Heart left ventricle (tissue), 16 donors: ENCODE results near the gene PLCB4. TPM values are rescaled to one million over a fixed set of nuclear protein-coding genes. Genes with fewer than 3 reads are reported as not detected.

Source experiments
- ATAC-seq, 4 donors: fragments of 200-7000 bp; cut with Tn5 transposase; one replicate each; pipeline ENCODE4 v1.9.1; 2020 to 2022; ENCODE audit warnings: moderate library complexity in 4 of 4, mild to moderate bottlenecking in 3 of 4, moderate number of reproducible peaks in 1 of 4
- DNase-seq, 5 donors: peaks; one replicate each; pipeline ENCODE4 v3.0.0-alpha.2; 2020
- H3K27ac ChIP-seq, 12 donors: fragments of 200-600 bp; sonication (generic) in 4 of 12; one replicate each; pipeline versions ENCODE4 v1.5.0 to v1.8.0; 2016 to 2022; ENCODE audit warnings: mild to moderate bottlenecking in 2 of 12
- H3K27me3 ChIP-seq, 9 donors: fragments of 200-600 bp; sonication (generic) in 2 of 9; one replicate each; pipeline versions ENCODE4 v1.5.1 to v1.8.0; 2016 to 2022; ENCODE audit warnings: mild to moderate bottlenecking in 3 of 9
- H3K36me3 ChIP-seq, 9 donors: fragments of 200-600 bp; sonication (generic) in 2 of 9; one replicate each; pipeline versions ENCODE4 v1.5.0 to v1.8.0; 2018 to 2022; ENCODE audit warnings: mild to moderate bottlenecking in 2 of 9
- H3K4me1 ChIP-seq, 12 donors: fragments of 200-600 bp; sonication (generic) in 4 of 12; one replicate each; pipeline versions ENCODE4 v1.5.0 to v1.8.0; 2016 to 2022; ENCODE audit warnings: mild to moderate bottlenecking in 3 of 12
- H3K4me3 ChIP-seq, 12 donors: fragments of 200-600 bp; sonication (generic) in 4 of 12; one replicate each; pipeline versions ENCODE4 v1.5.0 to v1.8.0; 2017 to 2022; ENCODE audit warnings: mild to moderate bottlenecking in 9 of 12, moderate library complexity in 4 of 12
- H3K9me3 ChIP-seq, 12 donors: fragments of 200-600 bp; sonication (generic) in 4 of 12; one replicate each; pipeline versions ENCODE4 v1.5.0 to v1.8.0; 2016 to 2022; ENCODE audit warnings: mild to moderate bottlenecking in 1 of 12
- POLR2A ChIP-seq, 2 donors: fragments of 450-650 bp; IDR thresholded peaks; one replicate each; pipeline ENCODE4 v1.6.1; 2017; ENCODE audit warnings: antibody characterized with exemption in 2 of 2, mild to moderate bottlenecking in 2 of 2, moderate library complexity in 2 of 2
- WGBS, 4 donors: extraction: QIAGEN DNeasy Blood & Tissue Kit in 2 of 4; methylation state at CpG; one replicate each; pipeline versions ENCODE4 v1.1.5 to v1.1.7; 2013 to 2018; 5-methylcytosine and 5-hydroxymethylcytosine counted together
- intact Hi-C, 10 donors: fragments of 100-400 bp; cut with DNase I; formaldehyde crosslinking; loops; one replicate each; pipeline versions ENCODE4 v1.11.1 to v1.14.2; 2022
- polyA plus RNA-seq, 2 donors: library from polyadenylated mRNA; stranded (reverse); fragments of 200-250 nt; gene quantifications; one replicate each; pipeline ENCODE4 v1.2.3, GENCODE V29; 2013
- total RNA-seq, 9 donors: library from RNA; depleted of rRNA in 2 of 9; stranded (reverse); fragments of >200 nt in 2 of 9; fragmentation: NEBNext Ultra II Directional in 3 of 9; extraction: Animal tissue kit (Norgen Biotek cat#: 25700) in 3 of 9; gene quantifications; one replicate each; pipeline versions ENCODE4 v1.1.0 to v1.2.4, GENCODE V29; 2016 to 2023
- TF ChIP-seq, protein P1 (sequence below), 12 donors: fragments of 200-600 bp; sonication (generic) in 4 of 12; IDR thresholded peaks; one replicate each; pipeline versions ENCODE4 v1.5.0 to v1.8.0; 2018 to 2022; ENCODE audit warnings: antibody characterized with exemption in 12 of 12, mild to moderate bottlenecking in 5 of 12
- donor health status: ischemic (EF 13 %, LVEDD 7.1; RV severe dilation, severe dysfunction).
- donor health status: healthy with polysubstance abuse.
- donor health status: DM: no; HTN: yes; CAD: no.
- donor health status: DM: no; HTN: no; CAD: no.
- donor health status: ischemic (EF 25% LVEDD 6.9; RV normal size, moderate dysfunction).
- donor health status: ischemic (EF 25% LVEDD 5.7; RV mildly dilated, moderate dysfunction).
- donor health status: healthy.
- donor health status: DM: yes; HTN: yes; CAD: no.
- donor health status: ischemic (EF 35%, LVEDD 5.7; RV mildly dilated, moderate dysfunction).
- donor health status: nonischemic (EF 11% LVEDD 7.7; RV severe dilation, severe dysfunction).
- donor health status: DM: yes; HTN: yes; CAD: no.
- donor health status: PGD.
- donor health status: ischemic (EF 29% LVEDD 5.4; RV normal size, mild dysfunction).
- donor health status: nonischemic (EF 23%, LVEDD 6.1; RV moderate dilation, normal function).

PLCB4 gene
- total and polyA plus RNA-seq, 11 donors, result 8.4 to 31.8 (median 18.5) TPM

DNA sequence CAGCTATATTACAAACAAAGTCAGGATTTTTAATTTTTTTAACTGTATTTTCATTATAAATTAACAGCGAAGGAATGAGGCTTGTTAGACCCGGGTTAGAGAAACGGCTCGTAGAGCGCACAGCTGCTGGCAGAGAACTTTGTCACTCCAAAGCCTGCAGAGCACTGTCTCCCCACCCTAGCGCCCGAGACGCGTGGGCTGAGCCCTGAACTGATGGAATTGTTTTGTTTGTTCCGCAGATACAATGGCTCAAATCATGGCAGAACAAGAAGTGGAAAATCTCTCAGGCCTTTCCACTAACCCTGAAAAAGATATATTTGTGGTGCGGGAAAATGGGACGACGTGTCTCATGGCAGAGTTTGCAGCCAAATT is 446.3 kb downstream of the PLCB4 start:
- H3K36me3 ChIP-seq, result no peaks in the 10 kb centered on the region
- H3K9me3 ChIP-seq, result no peaks in the 10 kb centered on the region
- DNase-seq (no peak), ATAC-seq (no peak)
- TF ChIP-seq, protein P1, sequence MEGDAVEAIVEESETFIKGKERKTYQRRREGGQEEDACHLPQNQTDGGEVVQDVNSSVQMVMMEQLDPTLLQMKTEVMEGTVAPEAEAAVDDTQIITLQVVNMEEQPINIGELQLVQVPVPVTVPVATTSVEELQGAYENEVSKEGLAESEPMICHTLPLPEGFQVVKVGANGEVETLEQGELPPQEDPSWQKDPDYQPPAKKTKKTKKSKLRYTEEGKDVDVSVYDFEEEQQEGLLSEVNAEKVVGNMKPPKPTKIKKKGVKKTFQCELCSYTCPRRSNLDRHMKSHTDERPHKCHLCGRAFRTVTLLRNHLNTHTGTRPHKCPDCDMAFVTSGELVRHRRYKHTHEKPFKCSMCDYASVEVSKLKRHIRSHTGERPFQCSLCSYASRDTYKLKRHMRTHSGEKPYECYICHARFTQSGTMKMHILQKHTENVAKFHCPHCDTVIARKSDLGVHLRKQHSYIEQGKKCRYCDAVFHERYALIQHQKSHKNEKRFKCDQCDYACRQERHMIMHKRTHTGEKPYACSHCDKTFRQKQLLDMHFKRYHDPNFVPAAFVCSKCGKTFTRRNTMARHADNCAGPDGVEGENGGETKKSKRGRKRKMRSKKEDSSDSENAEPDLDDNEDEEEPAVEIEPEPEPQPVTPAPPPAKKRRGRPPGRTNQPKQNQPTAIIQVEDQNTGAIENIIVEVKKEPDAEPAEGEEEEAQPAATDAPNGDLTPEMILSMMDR (IDR thresholded peaks at IDR 0.05), result no peak
- TF ChIP-seq POLR2A (IDR thresholded peaks at IDR 0.05), result no peak
- H3K27me3 ChIP-seq, result peaks cover 4 to 99% (median 49%) of the 10 kb centered on the region in 9 donors
- 4 to 9% (median 4%) methylated on average over 13 of the region's 13 CpGs for WGBS, 4 donors
- intact Hi-C loops, result no loop called here
- no peak overlapping the region for H3K27ac ChIP-seq
- H3K4me3 ChIP-seq, result peak overlapping the region in 8 of 12 donors; percentile 4 to 45 (median 40)
- H3K4me1 ChIP-seq, result peaks cover 0 to 30% (median 19%) of the 10 kb centered on the region in 12 donors

DNA sequence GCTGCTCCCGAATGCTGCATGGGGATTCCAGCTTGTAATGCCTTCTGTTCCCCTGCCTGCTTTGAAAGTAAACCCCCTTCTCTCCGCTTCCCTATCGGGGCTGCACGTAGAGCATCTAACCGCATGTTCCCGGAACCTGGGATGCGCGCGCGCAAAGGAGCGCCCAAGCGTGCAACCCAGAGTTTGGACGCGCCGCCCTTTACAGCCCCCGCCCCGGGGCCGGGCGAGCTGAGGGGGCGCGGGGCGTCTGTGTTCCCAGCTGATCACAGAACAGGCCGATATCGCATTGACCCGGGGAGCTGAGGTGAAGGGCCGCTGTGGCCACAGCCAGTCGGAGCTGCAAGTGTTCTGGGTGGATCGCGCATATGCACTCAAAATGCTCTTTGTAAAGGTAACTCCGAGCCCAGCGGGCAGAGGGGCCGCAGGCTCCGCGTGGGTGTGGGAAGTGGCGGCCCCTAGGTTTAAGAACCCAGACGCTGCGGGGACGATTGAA is 446.9 kb downstream of the PLCB4 start:
- Histone ChIP-seq H3K9me3 (no peaks in the 10 kb centered on the region), H3K27me3 (peaks cover 4 to 97% (median 45%) of the 10 kb centered on the region in 9 donors), H3K36me3 (no peaks in the 10 kb centered on the region), H3K4me1 (peaks cover 0 to 30% (median 19%) of the 10 kb centered on the region in 12 donors), H3K27ac (no peak overlapping the region), H3K4me3 (peak overlapping the region in 8 of 12 donors; percentile 21 to 45 (median 39))
- intact Hi-C loops, result no loop called here
- ATAC-seq (no peak), DNase-seq (no peak)
- 2 to 3% (median 2%) methylated on average over 13 to 38 of the region's 38 CpGs for WGBS, 4 donors
- TF ChIP-seq, protein P1 (IDR thresholded peaks at IDR 0.05), result no peak
- TF ChIP-seq POLR2A (IDR thresholded peaks at IDR 0.05), result no peak

DNA sequence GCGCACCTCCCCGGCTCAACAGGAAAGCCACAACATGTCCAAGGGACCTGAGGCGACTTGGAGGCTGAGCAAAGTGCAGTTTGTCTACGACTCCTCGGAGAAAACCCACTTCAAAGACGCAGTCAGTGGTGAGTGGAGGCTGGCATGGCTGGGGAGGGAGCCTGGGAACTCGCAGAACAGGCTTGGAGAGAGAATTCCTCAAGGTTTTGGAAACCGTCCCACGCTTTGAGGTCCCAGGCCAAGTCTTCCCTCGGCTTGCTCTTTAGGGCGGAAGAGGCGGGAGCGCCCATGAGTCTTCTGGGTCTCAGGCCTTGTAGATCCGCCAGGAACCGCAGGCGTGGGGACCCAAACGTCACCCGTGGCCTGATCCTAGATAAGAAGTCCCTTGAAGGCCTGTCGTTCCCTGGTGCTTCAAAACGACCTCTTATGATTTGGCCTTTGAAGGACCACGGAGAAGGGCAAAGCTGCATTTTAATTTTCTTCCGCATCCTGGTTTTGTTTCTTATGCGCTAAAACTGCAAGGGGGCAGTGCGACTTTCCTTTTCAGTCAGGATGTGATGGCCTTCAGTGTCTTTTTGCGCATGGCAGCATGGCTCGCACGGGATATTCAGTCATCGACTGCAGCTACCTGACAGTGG is 447.5 kb downstream of the PLCB4 start:
- Histone ChIP-seq H3K36me3 (no peaks in the 10 kb centered on the region), H3K4me3 (peak overlapping the region in 8 of 12 donors; percentile 21 to 45 (median 39)), H3K27ac (no peak overlapping the region), H3K27me3 (peaks cover 4 to 97% (median 45%) of the 10 kb centered on the region in 9 donors), H3K9me3 (no peaks in the 10 kb centered on the region), H3K4me1 (peaks cover 0 to 30% (median 19%) of the 10 kb centered on the region in 12 donors)
- TF ChIP-seq, protein P1 (IDR thresholded peaks at IDR 0.05), result no peak
- TF ChIP-seq POLR2A (IDR thresholded peaks at IDR 0.05), result no peak
- intact Hi-C loops, result no loop called here
- peak in 2 of 5 donors; percentile 32 to 38 for DNase-seq
- WGBS, 4 donors, result 1 to 6% (median 3%) methylated on average over 24 to 28 of the region's 28 CpGs
- peak in 1 of 4 donors; percentile 28 for ATAC-seq

DNA sequence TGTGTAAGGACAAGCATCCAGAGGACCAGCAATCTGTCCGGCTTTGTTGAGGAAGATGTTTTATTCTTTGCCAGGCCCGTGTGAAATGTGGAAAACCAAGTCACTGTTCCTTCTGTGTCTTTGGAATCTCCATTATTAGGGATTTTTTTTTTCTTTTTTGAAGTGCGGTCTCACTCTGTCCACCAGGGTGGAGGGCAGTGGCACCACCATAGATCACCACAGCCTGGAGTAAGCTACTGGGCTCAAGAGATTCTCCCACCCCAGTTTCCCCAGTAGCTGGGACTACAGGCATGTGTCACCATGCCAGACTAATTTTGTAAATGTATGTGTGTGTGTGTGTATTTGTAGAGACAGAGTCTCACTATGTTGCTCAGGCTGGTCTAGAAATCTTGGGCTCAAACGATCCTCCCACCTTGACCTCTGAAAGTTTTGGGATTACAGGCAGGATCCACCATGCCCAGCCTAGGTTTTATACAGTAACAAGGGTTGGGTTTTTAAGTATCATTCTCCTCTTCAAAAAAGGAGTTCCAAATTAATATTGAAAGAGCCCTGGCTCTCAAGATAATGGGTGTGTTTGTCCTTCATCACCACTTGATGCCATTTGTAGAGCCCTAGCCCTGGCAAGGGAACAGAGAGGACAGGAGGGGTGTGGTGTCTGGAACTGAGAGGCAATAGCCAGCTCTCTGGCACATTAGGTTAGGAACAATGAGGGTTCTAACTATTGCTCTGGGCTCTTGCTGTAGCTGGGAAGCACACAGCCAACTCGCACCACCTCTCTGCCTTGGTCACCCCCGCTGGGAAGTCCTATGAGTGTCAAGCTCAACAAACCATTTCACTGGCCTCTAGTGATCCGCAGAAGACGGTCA is 448.6 kb downstream of the PLCB4 start:
- 41 to 64% (median 51%) methylated on average over 8 of the region's 8 CpGs for WGBS, 4 donors
- Histone ChIP-seq H3K9me3 (no peaks in the 10 kb centered on the region), H3K36me3 (no peaks in the 10 kb centered on the region), H3K27me3 (peaks cover 4 to 91% (median 47%) of the 10 kb centered on the region in 9 donors), H3K27ac (no peak overlapping the region), H3K4me3 (no peak overlapping the region), H3K4me1 (peaks cover 0 to 30% (median 19%) of the 10 kb centered on the region in 12 donors)
- intact Hi-C loops, result loop anchor here in 1 of 10 donors (1.0 kb wide), 1 partner anchor 18 kb away; no protein-coding TSS in a partner anchor
- no peak for DNase-seq
- ATAC-seq, result no peak
- TF ChIP-seq POLR2A (IDR thresholded peaks at IDR 0.05), result no peak
- TF ChIP-seq, protein P1 (IDR thresholded peaks at IDR 0.05), result no peak
